ENCODE data around the gene SIRPB1. TPM values are rescaled to one million over a fixed set of nuclear protein-coding genes. Genes with fewer than 3 reads are reported as not detected.
"Not testable (repeated sequence)": the region's sequence is repeated elsewhere in the genome, so short reads cannot be mapped to it uniquely, and the experiment has no call there.

Gene SIRPB1
- total RNA-seq, 6 experiments from 2014 or later: 0.73 to 5.1 (median 3.9) TPM

GRCh38 chr20:1579488-1579887 lies 40.3 kb downstream of the SIRPB1 start:
- Histone ChIP-seq H3K27ac (no peak overlapping the region), H3K27me3 (no peaks in the 10 kb centered on the region), H3K9me3 (no peaks in the 10 kb centered on the region), H3K4me1 (no peaks in the 10 kb centered on the region), H3K36me3 (no peaks in the 10 kb centered on the region), H3K4me3 (no peak overlapping the region)
- DNase-seq: no peak
- 57% methylated on average over 1 of the region's 6 CpGs for WGBS (ENCODE audit: insufficient coverage, low coverage, low lambda C conversion rate, missing lambda C conversion rate)
- TF ChIP-seq, protein P1, sequence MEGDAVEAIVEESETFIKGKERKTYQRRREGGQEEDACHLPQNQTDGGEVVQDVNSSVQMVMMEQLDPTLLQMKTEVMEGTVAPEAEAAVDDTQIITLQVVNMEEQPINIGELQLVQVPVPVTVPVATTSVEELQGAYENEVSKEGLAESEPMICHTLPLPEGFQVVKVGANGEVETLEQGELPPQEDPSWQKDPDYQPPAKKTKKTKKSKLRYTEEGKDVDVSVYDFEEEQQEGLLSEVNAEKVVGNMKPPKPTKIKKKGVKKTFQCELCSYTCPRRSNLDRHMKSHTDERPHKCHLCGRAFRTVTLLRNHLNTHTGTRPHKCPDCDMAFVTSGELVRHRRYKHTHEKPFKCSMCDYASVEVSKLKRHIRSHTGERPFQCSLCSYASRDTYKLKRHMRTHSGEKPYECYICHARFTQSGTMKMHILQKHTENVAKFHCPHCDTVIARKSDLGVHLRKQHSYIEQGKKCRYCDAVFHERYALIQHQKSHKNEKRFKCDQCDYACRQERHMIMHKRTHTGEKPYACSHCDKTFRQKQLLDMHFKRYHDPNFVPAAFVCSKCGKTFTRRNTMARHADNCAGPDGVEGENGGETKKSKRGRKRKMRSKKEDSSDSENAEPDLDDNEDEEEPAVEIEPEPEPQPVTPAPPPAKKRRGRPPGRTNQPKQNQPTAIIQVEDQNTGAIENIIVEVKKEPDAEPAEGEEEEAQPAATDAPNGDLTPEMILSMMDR (IDR thresholded peaks at IDR 0.05): no peak
- no peak for TF ChIP-seq POLR2A (IDR thresholded peaks at IDR 0.05)
- intact Hi-C loops (cut with DNase I): no loop called here
- no peak for ATAC-seq

DNA sequence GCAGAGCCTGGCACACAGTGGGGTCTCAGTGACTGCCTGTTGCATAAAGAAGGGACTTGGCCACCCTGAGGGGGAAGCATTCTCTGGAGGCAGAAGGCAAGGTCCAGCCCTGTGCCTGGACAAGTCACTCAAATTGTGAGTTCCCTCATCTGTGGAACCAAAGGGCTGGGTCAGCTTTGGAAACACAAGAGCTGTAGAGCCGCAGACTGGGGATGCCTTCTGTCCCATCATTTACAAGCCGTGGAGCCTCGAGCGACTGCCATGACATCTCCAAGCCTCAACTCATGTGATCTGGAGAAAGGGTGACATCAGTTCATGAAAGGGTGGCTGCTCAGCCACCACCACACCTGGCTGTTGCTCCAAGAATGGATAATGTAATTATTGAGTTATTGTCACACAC lies 41.9 kb downstream of the SIRPB1 start:
- no peak overlapping the region for H3K4me3 ChIP-seq
- intact Hi-C loops (cut with DNase I): no loop called here
- H3K27ac ChIP-seq: no peak overlapping the region
- H3K9me3 ChIP-seq: no peaks in the 10 kb centered on the region
- DNase-seq: no peak
- no peaks in the 10 kb centered on the region for H3K36me3 ChIP-seq
- no peak for TF ChIP-seq POLR2A (IDR thresholded peaks at IDR 0.05)
- TF ChIP-seq, protein P1 (IDR thresholded peaks at IDR 0.05): no peak
- no peak for ATAC-seq
- WGBS (ENCODE audit: insufficient coverage, low coverage, low lambda C conversion rate, missing lambda C conversion rate): no CpG with 5 or more reads among the region's 4 CpGs
- H3K4me1 ChIP-seq: no peaks in the 10 kb centered on the region
- no peaks in the 10 kb centered on the region for H3K27me3 ChIP-seq

DNA sequence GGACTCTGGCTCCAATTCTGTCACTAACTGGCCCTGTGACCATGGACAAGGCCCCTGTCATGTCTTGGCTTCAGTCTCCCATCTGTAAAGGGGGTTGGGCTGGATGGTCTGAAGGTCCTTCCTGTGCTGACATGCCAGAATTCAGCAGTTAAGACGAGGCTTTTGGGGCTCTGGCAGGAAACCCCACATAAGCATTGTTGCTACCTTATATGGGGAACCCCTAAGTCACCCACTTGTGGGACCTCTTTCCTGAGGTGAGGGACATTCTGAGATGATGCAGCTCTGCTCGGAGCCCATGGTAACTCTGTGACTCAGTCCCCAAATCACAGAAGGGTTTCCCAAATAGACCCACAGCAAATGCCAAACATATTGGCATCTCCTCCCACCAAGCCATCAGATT lies 42.5 kb downstream of the SIRPB1 start:
- H3K36me3 ChIP-seq; H3K4me3 ChIP-seq; intact Hi-C loops (cut with DNase I); H3K4me1 ChIP-seq; H3K9me3 ChIP-seq; H3K27ac ChIP-seq; H3K27me3 ChIP-seq; DNase-seq; ATAC-seq: not testable (repeated sequence)
- WGBS (ENCODE audit: insufficient coverage, low coverage, low lambda C conversion rate, missing lambda C conversion rate): 23% methylated on average over 2 of the region's 2 CpGs

GRCh38 chr20:1576641-1577040 lies 43.2 kb downstream of the SIRPB1 start:
- H3K4me3 ChIP-seq: no peak overlapping the region
- intact Hi-C loops (cut with DNase I): no loop called here
- ATAC-seq: no peak
- H3K27ac ChIP-seq: no peak overlapping the region
- H3K4me1 ChIP-seq: no peaks in the 10 kb centered on the region
- H3K36me3 ChIP-seq: no peaks in the 10 kb centered on the region
- no peaks in the 10 kb centered on the region for H3K9me3 ChIP-seq
- no peaks in the 10 kb centered on the region for H3K27me3 ChIP-seq
- 69% methylated on average over 2 of the region's 3 CpGs for WGBS (ENCODE audit: insufficient coverage, low coverage, low lambda C conversion rate, missing lambda C conversion rate)
- TF ChIP-seq POLR2A (IDR thresholded peaks at IDR 0.05): no peak
- TF ChIP-seq, protein P1 (IDR thresholded peaks at IDR 0.05): no peak
- no peak for DNase-seq

DNA sequence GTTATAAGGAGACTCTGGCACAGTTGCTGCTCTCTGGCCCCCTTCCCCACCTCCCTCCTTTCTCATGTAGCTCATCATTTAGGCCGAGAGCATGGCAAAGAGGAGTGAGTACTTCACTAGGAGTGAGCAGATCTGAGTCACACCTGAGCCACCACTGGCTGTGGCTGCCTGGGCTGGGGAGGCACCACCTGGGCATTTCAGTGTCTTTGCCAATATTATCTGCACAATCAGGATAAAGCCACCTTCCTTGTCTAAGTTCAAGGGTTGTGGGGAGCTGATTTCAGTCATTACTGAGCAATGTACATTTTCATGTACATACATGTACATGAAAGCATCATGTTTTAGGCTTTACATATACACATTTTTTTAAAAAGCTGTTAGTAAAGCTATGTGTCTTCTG lies 43.8 kb downstream of the SIRPB1 start:
- ATAC-seq; H3K27me3 ChIP-seq; H3K9me3 ChIP-seq; DNase-seq; H3K4me3 ChIP-seq; H3K4me1 ChIP-seq; H3K27ac ChIP-seq; H3K36me3 ChIP-seq; intact Hi-C loops (cut with DNase I): not testable (repeated sequence)
- WGBS (ENCODE audit: insufficient coverage, low coverage, low lambda C conversion rate, missing lambda C conversion rate): no CpG with 5 or more reads among the region's 1 CpG

DNA sequence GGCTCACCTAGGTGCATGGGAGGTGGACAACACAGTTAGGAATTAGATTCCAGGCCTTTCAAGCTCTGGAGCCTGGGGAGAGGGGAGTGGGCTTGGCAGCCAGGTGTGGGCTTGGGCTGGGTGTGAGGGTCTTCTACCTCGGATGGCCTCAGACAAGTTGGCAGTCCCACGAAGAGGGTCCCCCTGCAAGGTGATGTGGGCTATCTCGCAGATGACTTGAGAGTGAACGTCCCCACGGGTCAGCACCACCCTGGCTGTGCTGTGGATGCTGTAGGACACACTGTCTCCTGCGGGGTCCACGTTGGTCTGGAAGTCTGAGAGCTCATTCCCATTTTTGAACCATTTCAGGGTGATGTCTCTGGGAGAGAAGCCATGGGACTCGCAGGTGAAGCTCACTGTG lies 48.2 kb downstream of the SIRPB1 start:
- H3K9me3 ChIP-seq; DNase-seq; H3K36me3 ChIP-seq; H3K4me3 ChIP-seq; ATAC-seq; H3K4me1 ChIP-seq; H3K27me3 ChIP-seq; intact Hi-C loops (cut with DNase I); H3K27ac ChIP-seq: not testable (repeated sequence)
- WGBS (ENCODE audit: insufficient coverage, low coverage, low lambda C conversion rate, missing lambda C conversion rate): 29% methylated on average over 1 of the region's 8 CpGs

Small RNAs within 50 kb of the gene (small RNA-seq; reads per million reads assigned to genes)
- 0 reads per million in 2 experiments for gene RN7SL561P

Other genes starting within 250 kb of the SIRPB1 start
- 10 to 100 TPM; 56.9 to 86.9 (median 63.4) TPM for gene FKBP1A, start 227.0 kb downstream of the SIRPB1 start, total RNA-seq
- gene NSFL1C, start 153.2 kb downstream of the SIRPB1 start, total RNA-seq: 10 to 100 TPM; 40.8 to 53.5 (median 43.4) TPM
- 1 to 10 TPM in 5 of 6 experiments, under 1 TPM in 1; 0.55 to 5.6 (median 2.4) TPM for gene SIRPB2, start 128.6 kb downstream of the SIRPB1 start, total RNA-seq
- not detected for gene SIRPD, start 62.3 kb downstream of the SIRPB1 start, total RNA-seq
- gene SIRPG, start 37.8 kb upstream of the SIRPB1 start, total RNA-seq: under 1 TPM in 2 of 6 experiments, not detected in 4; 0.31 to 0.37 TPM